Loucy (cell line): ENCODE data around the gene ASPG.

Experiments used
- H2AFZ ChIP-seq: fragments of 200-600 bp; sonication (generic); 2 replicates; pipeline ENCODE4 v1.6.0; 2016; ENCODE audit warnings: antibody characterized with exemption, mild to moderate bottlenecking, low read length, moderate library complexity
- H3F3A ChIP-seq: fragments of 200-600 bp; 2 replicates; pipeline ENCODE4 v1.6.0; 2016; ENCODE audit warnings: antibody characterized with exemption, low read depth, mild to moderate bottlenecking
- H3K27me3 ChIP-seq: fragments of 200-600 bp; sonication (generic); 2 replicates; pipeline ENCODE4 v1.6.1; 2014; ENCODE audit warnings: low read length, mild to moderate bottlenecking; ENCODE audit not compliant: insufficient read depth, poor library complexity, severe bottlenecking
- H3K36me3 ChIP-seq: fragments of 200-600 bp; sonication (generic); 2 replicates; pipeline ENCODE4 v1.6.1; 2016; ENCODE audit warnings: low read length; ENCODE audit not compliant: insufficient read depth
- H3K4me1 ChIP-seq: fragments of 200-600 bp; sonication (generic); 2 replicates; pipeline ENCODE4 v1.5.1; 2014; ENCODE audit warnings: low read length, mild to moderate bottlenecking; ENCODE audit not compliant: insufficient read depth, poor library complexity, severe bottlenecking
- H3K4me2 ChIP-seq: fragments of 200-600 bp; sonication (generic); 2 replicates; pipeline ENCODE4 v1.6.0; 2014; ENCODE audit warnings: antibody characterized with exemption, low read length, low read depth, mild to moderate bottlenecking; ENCODE audit not compliant: poor library complexity, severe bottlenecking
- H3K4me3 ChIP-seq: fragments of 200-600 bp; sonication (generic); 2 replicates; pipeline ENCODE4 v1.5.1; 2014; ENCODE audit warnings: low read length, mild to moderate bottlenecking, mixed read lengths; ENCODE audit not compliant: poor library complexity, severe bottlenecking
- H3K79me2 ChIP-seq: fragments of 200-600 bp; sonication (generic); 2 replicates; pipeline ENCODE4 v1.6.1; 2014; ENCODE audit warnings: low read length; ENCODE audit not compliant: insufficient read depth
- H3K9ac ChIP-seq: fragments of 200-600 bp; sonication (generic); 2 replicates; pipeline ENCODE4 v1.6.0; 2014; ENCODE audit warnings: mild to moderate bottlenecking, low read depth, low read length, moderate library complexity; ENCODE audit not compliant: poor library complexity, severe bottlenecking
- H3K9me2 ChIP-seq: fragments of 200-600 bp; sonication (generic); replicated peaks from 2 replicates; pipeline ENCODE4 v1.6.1; 2016; ENCODE audit warnings: low read depth, low read length, mixed read lengths
- H3K9me3 ChIP-seq: fragments of 200-600 bp; sonication (generic); 2 replicates; pipeline ENCODE4 v1.6.1; 2014; ENCODE audit warnings: mild to moderate bottlenecking, antibody characterized with exemption, low read length, low read depth; ENCODE audit not compliant: insufficient read depth
- H4K20me1 ChIP-seq: fragments of 200-600 bp; sonication (generic); 2 replicates; pipeline ENCODE4 v1.6.0; 2014; ENCODE audit warnings: antibody characterized with exemption, low read length, mild to moderate bottlenecking; ENCODE audit not compliant: insufficient read depth, poor library complexity, severe bottlenecking
- EZH2phosphoT487 ChIP-seq: fragments of 200-600 bp; IDR thresholded peaks from 2 replicates; pipeline ENCODE4 v1.6.1; 2018; ENCODE audit warnings: antibody characterized with exemption, mild to moderate bottlenecking, moderate library complexity, borderline replicate concordance
- TF ChIP-seq, protein P1 (sequence below): fragments of 200-600 bp; sonication (generic); conservative IDR thresholded peaks from 2 replicates; pipeline ENCODE4 v1.5.1; 2014; ENCODE audit warnings: mild to moderate bottlenecking, antibody characterized with exemption, low read length

Gene ASPG

DNA sequence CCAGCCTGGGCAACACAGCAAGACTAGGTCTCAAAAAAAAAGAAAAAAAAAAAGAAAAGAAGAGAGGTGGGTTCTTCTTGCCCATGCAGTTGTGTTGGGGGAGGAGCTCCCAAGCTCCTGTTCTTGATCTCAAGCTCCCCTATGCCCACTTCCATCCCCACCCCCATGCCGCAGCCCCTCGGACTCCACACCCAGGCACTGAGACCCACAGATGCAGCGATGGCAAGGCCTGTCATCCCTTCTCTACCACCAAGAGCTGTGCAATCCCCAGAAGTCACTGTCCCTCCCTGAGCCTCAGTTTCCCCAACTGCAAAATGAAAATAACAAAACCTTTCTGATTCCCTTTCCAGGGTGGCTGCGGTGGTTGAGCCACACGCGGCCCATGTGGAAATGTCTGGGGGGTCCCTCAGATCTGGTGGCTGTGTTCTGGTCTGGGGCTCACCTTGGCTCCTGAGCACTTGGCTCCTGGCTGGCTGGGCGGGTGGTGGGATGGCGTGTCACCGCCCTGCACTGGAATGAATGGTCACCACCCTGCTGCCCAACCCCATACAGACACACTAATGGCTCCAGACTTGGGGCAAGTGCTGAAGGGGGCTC, 30.3 kb downstream of the ASPG start:
- H3K27me3 ChIP-seq, result no peaks in the 10 kb centered on the region

DNA sequence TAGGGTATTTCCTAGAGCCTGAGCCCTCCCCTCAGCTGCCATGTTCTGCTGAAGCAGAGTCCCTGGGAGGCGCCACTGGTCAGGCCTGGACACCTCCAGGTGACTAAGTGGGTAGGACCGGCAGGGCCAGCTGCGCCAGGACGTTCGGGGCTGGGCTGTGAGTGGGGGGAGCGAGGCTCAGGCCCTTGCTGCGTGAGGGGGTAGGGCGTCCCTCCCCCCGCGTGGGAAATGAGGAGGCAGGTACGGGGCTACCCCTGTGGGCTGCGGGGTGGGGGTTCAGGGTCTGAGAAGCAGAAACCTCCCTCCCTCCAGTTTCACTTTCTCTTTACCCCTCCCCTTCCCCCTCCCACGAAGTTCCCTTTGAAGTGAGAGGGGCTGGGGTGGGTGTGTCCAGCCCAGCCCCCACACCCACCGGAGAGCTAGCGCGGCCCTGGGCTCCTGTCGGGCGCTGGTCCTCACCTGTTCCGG, 30.8 kb downstream of the ASPG start:
- Histone ChIP-seq H3F3A (no peaks in the 10 kb centered on the region), H3K27me3 (no peaks in the 10 kb centered on the region), H3K4me3 (no peak overlapping the region), H3K36me3 (no peaks in the 10 kb centered on the region), H3K9me3 (no peaks in the 10 kb centered on the region), H3K4me2 (no peak overlapping the region), H3K9me2 (no peaks in the 10 kb centered on the region), H2AFZ (no peak overlapping the region), H3K4me1 (no peaks in the 10 kb centered on the region), H3K79me2 (no peaks in the 10 kb centered on the region), H3K9ac (no peak overlapping the region), H4K20me1 (no peaks in the 10 kb centered on the region)
- TF ChIP-seq, protein P1, sequence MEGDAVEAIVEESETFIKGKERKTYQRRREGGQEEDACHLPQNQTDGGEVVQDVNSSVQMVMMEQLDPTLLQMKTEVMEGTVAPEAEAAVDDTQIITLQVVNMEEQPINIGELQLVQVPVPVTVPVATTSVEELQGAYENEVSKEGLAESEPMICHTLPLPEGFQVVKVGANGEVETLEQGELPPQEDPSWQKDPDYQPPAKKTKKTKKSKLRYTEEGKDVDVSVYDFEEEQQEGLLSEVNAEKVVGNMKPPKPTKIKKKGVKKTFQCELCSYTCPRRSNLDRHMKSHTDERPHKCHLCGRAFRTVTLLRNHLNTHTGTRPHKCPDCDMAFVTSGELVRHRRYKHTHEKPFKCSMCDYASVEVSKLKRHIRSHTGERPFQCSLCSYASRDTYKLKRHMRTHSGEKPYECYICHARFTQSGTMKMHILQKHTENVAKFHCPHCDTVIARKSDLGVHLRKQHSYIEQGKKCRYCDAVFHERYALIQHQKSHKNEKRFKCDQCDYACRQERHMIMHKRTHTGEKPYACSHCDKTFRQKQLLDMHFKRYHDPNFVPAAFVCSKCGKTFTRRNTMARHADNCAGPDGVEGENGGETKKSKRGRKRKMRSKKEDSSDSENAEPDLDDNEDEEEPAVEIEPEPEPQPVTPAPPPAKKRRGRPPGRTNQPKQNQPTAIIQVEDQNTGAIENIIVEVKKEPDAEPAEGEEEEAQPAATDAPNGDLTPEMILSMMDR, result no peak
- TF ChIP-seq EZH2phosphoT487, result no peak

More for the DNA sequence above, 30.3 kb downstream of the ASPG start:
- H3K36me3 ChIP-seq, result no peaks in the 10 kb centered on the region
- no peak overlapping the region for H3K4me3 ChIP-seq
- H3K4me2 ChIP-seq, result no peak overlapping the region
- no peak overlapping the region for H3K9ac ChIP-seq
- H3F3A ChIP-seq, result no peaks in the 10 kb centered on the region
- H2AFZ ChIP-seq, result no peak overlapping the region
- H3K4me1 ChIP-seq, result no peaks in the 10 kb centered on the region
- H4K20me1 ChIP-seq, result no peaks in the 10 kb centered on the region
- TF ChIP-seq EZH2phosphoT487, result no peak
- no peaks in the 10 kb centered on the region for H3K79me2 ChIP-seq
- no peaks in the 10 kb centered on the region for H3K9me2 ChIP-seq
- no peaks in the 10 kb centered on the region for H3K9me3 ChIP-seq

DNA sequence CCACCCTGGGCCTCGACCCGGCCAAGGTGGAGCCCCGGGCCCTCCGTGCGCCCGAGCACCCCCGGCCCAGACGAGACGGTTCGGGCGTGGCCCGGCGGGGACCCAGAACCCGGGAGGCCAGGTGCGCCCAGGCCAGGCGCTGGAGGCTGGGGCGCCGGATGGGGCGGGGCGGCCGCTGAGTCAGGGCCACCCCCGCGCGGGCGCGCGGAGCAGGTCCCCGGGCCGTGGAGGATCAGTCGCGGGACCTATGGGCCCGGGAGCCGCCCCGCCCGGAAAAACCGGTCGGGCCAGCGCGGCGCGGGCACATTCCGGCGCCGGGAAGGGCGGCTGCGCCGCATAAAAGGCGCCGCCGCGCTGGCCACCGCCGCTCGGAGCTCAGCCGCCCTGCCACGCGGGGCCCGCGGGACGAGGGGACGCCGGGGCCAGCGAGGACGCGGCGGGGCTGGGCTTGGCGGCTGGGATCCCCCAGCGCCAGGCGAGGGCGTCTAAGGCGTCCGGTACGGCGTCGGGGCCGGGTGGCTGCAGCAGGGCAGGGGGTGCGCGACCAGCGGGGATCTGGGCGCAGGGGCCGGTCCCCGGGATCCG, 31.3 kb downstream of the ASPG start:
- H3K4me1 ChIP-seq, result no peaks in the 10 kb centered on the region
- no peaks in the 10 kb centered on the region for H3K27me3 ChIP-seq
- no peaks in the 10 kb centered on the region for H3K9me3 ChIP-seq
- no peak for TF ChIP-seq EZH2phosphoT487
- no peak overlapping the region for H3K9ac ChIP-seq
- H4K20me1 ChIP-seq, result no peaks in the 10 kb centered on the region
- H3K36me3 ChIP-seq, result no peaks in the 10 kb centered on the region
- no peaks in the 10 kb centered on the region for H3F3A ChIP-seq
- H2AFZ ChIP-seq, result no peak overlapping the region
- H3K9me2 ChIP-seq, result no peaks in the 10 kb centered on the region
- no peaks in the 10 kb centered on the region for H3K79me2 ChIP-seq
- H3K4me3 ChIP-seq, result no peak overlapping the region
- no peak overlapping the region for H3K4me2 ChIP-seq

DNA sequence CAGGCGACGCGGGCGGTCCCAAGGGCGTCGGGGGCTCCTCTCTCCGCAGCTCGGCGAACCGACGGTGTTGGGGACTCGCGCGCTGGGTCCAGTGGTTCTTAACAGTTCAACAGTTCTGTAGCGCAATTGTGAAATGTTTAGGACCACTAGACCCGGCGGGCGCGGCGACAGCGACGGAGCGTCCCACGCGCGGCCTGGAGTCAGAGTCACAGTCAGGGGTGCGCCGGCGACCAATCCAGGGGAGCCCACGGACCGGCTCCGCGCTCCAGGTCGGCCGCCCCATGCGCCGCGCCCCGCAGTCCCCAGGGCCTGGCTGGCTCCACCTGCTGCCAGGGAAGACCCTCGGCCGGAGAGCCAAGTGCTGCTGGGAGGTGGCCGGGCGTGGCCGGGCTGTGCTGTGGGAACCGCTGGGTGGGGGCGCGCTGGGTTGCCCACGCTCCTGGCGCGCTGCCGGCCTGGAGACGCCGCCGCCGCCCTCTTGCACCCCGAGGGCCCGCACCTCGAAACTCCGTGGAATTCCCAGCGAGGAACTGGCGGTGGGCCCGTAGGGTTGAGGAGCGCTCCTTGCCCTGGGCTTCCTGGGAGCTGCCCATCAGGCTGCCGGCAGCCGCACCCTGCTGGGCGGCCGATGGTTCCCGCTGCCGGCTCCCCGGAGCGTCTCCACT, 32.0 kb downstream of the ASPG start:
- Histone ChIP-seq H4K20me1 (no peaks in the 10 kb centered on the region), H3K4me1 (no peaks in the 10 kb centered on the region), H3F3A (no peaks in the 10 kb centered on the region), H3K27me3 (no peaks in the 10 kb centered on the region), H3K36me3 (no peaks in the 10 kb centered on the region), H2AFZ (no peak overlapping the region), H3K4me2 (no peak overlapping the region), H3K4me3 (no peak overlapping the region), H3K9me3 (no peaks in the 10 kb centered on the region), H3K9ac (no peak overlapping the region), H3K9me2 (no peaks in the 10 kb centered on the region), H3K79me2 (no peaks in the 10 kb centered on the region)
- TF ChIP-seq, protein P1, result no peak
- no peak for TF ChIP-seq EZH2phosphoT487
